OCI-M2 (cell line): ENCODE results near the gene WBP1L.
"Not testable (repeated sequence)": the region's sequence is repeated elsewhere in the genome, so short reads cannot be mapped to it uniquely, and the experiment has no call there.

Experiments
- DNase-seq: peaks from one replicate; lab custom pipeline; 2025; ENCODE audit not compliant: unreplicated experiment; lab: John Stamatoyannopoulos, UW

The WBP1L gene

GRCh38 chr10:102834143-102834542 lies 90.4 kb downstream of the WBP1L start:
- no peak for DNase-seq

- DNase-seq = peak; percentile 85
These were observed 91.3 kb downstream of the WBP1L start for GRCh38 chr10:102835007-102835482.

DNA sequence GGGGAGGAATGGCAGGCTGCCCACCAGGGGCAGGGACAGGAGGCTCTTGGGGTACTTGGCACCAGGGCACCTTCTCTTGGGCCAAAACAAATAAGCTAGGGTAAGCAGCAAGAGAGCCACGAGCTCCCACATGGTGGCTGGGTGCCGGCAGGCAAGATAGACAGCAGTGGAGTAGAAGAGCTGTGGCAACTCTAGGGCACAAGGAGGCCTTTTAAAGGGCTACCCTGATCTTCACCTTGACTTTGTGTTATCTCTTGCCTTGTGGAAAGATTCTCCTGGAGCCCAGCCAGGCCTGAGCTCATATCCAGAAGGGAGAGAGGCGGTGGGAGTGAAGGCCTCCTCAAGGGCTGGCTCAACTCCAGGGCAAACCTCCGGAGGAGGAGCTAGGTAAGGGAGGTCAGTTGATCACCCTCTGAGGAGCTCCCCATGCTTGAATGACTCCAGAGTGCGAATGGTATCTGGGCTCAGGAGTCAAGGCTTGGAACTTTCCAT lies 93.5 kb downstream of the WBP1L start, which contains the start of gene CYP17A1:
TSS of gene CYP17A1 (minus strand) at position 184 of the 492 bp plus-strand sequence. CDS start at position 132, 52 bp downstream.
- no peak for DNase-seq

GRCh38 chr10:102838276-102838927 lies 94.7 kb downstream of the WBP1L start:
- not testable (repeated sequence) for DNase-seq

- no peak for DNase-seq
These were observed 98.1 kb downstream of the WBP1L start for GRCh38 chr10:102841827-102842345.

GRCh38 chr10:102843139-102843538 lies 99.4 kb downstream of the WBP1L start:
- DNase-seq = not testable (repeated sequence)

GRCh38 chr10:102844190-102844776 lies 100.5 kb downstream of the WBP1L start:
- not testable (repeated sequence) for DNase-seq

- no peak for DNase-seq
These were observed 101.7 kb downstream of the WBP1L start for GRCh38 chr10:102845352-102845902.

- DNase-seq = no peak
These were observed 106.3 kb downstream of the WBP1L start for GRCh38 chr10:102850025-102850518.

- DNase-seq = not testable (repeated sequence)
These were observed 109.5 kb downstream of the WBP1L start for GRCh38 chr10:102853237-102853636.

GRCh38 chr10:102855731-102856436 lies 112.1 kb downstream of the WBP1L start:
- peak; percentile 56 for DNase-seq

GRCh38 chr10:102856758-102857424 lies 113.1 kb downstream of the WBP1L start:
- DNase-seq = no peak

- no peak for DNase-seq
These were observed 116.2 kb downstream of the WBP1L start for GRCh38 chr10:102859911-102860310.

GRCh38 chr10:102863660-102864059 lies 119.9 kb downstream of the WBP1L start:
- no peak for DNase-seq

DNA sequence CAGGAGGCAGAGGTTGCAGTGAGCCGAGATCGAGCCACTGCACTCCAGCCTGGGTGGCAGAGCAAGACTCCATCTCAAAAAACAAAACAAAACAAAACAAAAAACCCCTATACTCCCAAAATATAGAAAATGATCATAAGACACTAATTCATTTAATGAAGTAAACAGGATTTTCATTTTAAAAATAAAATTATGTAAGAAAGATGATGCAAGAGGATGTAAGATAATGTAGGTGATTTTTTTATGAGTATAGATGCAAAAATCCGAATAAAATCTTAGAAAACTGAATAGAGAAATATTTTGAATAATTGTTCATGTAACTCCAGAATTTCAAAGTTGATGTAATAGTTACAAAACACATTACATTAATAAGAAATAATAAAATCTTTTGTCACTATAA lies 121.9 kb downstream of the WBP1L start:
- DNase-seq = no peak
